ENCODE results near the gene MATR3.

- no peak for TF ChIP-seq CTCF (conservative IDR thresholded peaks at IDR 0.05; ENCODE audit: low read depth, low read length)
- no peak for TF ChIP-seq EZH2 (IDR thresholded peaks at IDR 0.05; ENCODE audit: low read length, unreplicated experiment)
- TF ChIP-seq EZH2phosphoT487 (IDR thresholded peaks at IDR 0.05; ENCODE audit: borderline replicate concordance, low read length) = no peak
These were observed 47.8 kb upstream of the MATR3 start for GRCh38 chr5:139245637-139246339.

Data from PC-3 (cell line).